ENCODE data around the gene HDAC1.

GRCh38 chr1:32353886-32354570 lies 62.1 kb downstream of the HDAC1 start:
- no peak for TF ChIP-seq SIN3A (IDR thresholded peaks at IDR 0.05; ENCODE audit: borderline replicate concordance, insufficient read depth, low read length)
- no peak for TF ChIP-seq POLR2AphosphoS5 (IDR thresholded peaks at IDR 0.05; ENCODE audit: low read depth, low read length)
- TF ChIP-seq TAF1 (IDR thresholded peaks at IDR 0.05; ENCODE audit: borderline replicate concordance, insufficient read depth, low read length): no peak

All from PFSK-1 (cell line).